Measurements from ENCODE around the gene PRR19.

GRCh38 chr19:42254850-42255765 is 46.8 kb upstream of the PRR19 start, which contains the start of gene ERF:
- TF ChIP-seq CTCF (conservative IDR thresholded peaks at IDR 0.05) (no peak), ZFX (IDR thresholded peaks at IDR 0.05) (no peak)

Data from C4-2B (cell line).